Lower leg skin (tissue), 3 donors: ENCODE results near the gene EFL1.

Experiments used
- CTCF ChIP-seq, 3 donors: fragments of 450-650 bp; IDR thresholded peaks; one replicate each; pipeline ENCODE4 v1.5.1; 2016; ENCODE audit warnings: antibody characterized with exemption in 3 of 3, mild to moderate bottlenecking in 3 of 3, moderate library complexity in 2 of 3
- POLR2A ChIP-seq, 2 donors: fragments of 450-650 bp; IDR thresholded peaks; one replicate each; pipeline ENCODE4 v1.6.1; 2016 to 2017; ENCODE audit warnings: antibody characterized with exemption in 2 of 2, mild to moderate bottlenecking in 1 of 2, moderate library complexity in 1 of 2

- TF ChIP-seq CTCF (IDR thresholded peaks at IDR 0.05) (no peak), POLR2A (IDR thresholded peaks at IDR 0.05) (no peak)
Observed at GRCh38 chr15:82292271-82292670, 29.7 kb upstream of the EFL1 start.
